CD4-positive, alpha-beta T cell (primary cell): ENCODE results near the gene RBP4. TPM values are rescaled to one million over a fixed set of nuclear protein-coding genes. Genes with fewer than 3 reads are reported as not detected.

Source experiments
- ATAC-seq: fragments of 200-7000 bp; cut with Tn5 transposase; one replicate; pipeline ENCODE4 v1.10.0; 2022; ENCODE audit warnings: mild to moderate bottlenecking; ENCODE audit not compliant: poor library complexity
- CTCF ChIA-PET: fragments of 350-600 bp; sonication (Branson Sonifier 250); formaldehyde crosslinking; loops from one replicate; lab custom pipeline; 2021; ENCODE audit warnings: antibody characterized with exemption, inconsistent platforms; lab: Charles Lee
- POLR2A ChIA-PET: fragments of 350-600 bp; sonication (Branson Sonifier 250); formaldehyde crosslinking; loops from one replicate; lab custom pipeline; 2021; ENCODE audit warnings: antibody characterized with exemption, inconsistent platforms; lab: Charles Lee
- DNase-seq, 14 experiments: peaks; one replicate each; pipeline ENCODE4 v3.0.0-alpha.2; 2013 to 2020; ENCODE audit warnings: mixed read lengths in 2 of 14
- H3K27ac ChIP-seq, 2 donors: one replicate each; pipeline versions ENCODE4 v1.5.1 to v1.7.0; 2013; ENCODE audit warnings: low read length in 2 of 2, low read depth in 1 of 2, mild to moderate bottlenecking in 1 of 2
- H3K27me3 ChIP-seq, 2 experiments: 1 replicate in 1 of 2; 2 replicates in 1 of 2; pipeline versions ENCODE4 v1.6.1 to v1.7.0; 2013; ENCODE audit warnings: low read length in 2 of 2, control low read depth in 1 of 2, mild to moderate bottlenecking in 1 of 2, moderate library complexity in 1 of 2; ENCODE audit not compliant: insufficient read depth in 2 of 2, control insufficient read depth in 1 of 2
- H3K36me3 ChIP-seq: one replicate; pipeline ENCODE4 v1.6.1; 2013; ENCODE audit warnings: low read length, control low read depth; ENCODE audit not compliant: insufficient read depth
- H3K4me1 ChIP-seq: one replicate; pipeline ENCODE4 v1.6.1; 2013; ENCODE audit warnings: low read length, control low read depth; ENCODE audit not compliant: insufficient read depth
- H3K4me3 ChIP-seq: one replicate; pipeline ENCODE4 v1.5.1; 2013; ENCODE audit warnings: mild to moderate bottlenecking, low read length, moderate library complexity
- H3K9me3 ChIP-seq, 2 experiments: 1 replicate in 1 of 2; 2 replicates in 1 of 2; pipeline versions ENCODE4 v1.6.1 to v1.7.0; 2013; ENCODE audit warnings: low read length in 2 of 2, mild to moderate bottlenecking in 2 of 2, control low read depth in 1 of 2, moderate library complexity in 1 of 2; ENCODE audit not compliant: control insufficient read depth in 1 of 2, insufficient read depth in 1 of 2
- H3K27ac Mint-ChIP-seq: one replicate; pipeline ENCODE4 v1.8.0; 2020; ENCODE audit warnings: mixed read lengths
- H3K27me3 Mint-ChIP-seq: one replicate; pipeline ENCODE4 v1.8.0; 2021; ENCODE audit warnings: mixed read lengths
- H3K36me3 Mint-ChIP-seq: one replicate; pipeline ENCODE4 v1.8.0; 2021; ENCODE audit warnings: low read depth, mixed read lengths
- H3K4me1 Mint-ChIP-seq: one replicate; pipeline ENCODE4 v1.8.0; 2021; ENCODE audit warnings: low read depth, mixed read lengths
- H3K4me3 Mint-ChIP-seq: one replicate; pipeline ENCODE4 v1.8.0; 2020; ENCODE audit warnings: mild to moderate bottlenecking, mixed read lengths
- H3K9me3 Mint-ChIP-seq: one replicate; pipeline ENCODE4 v1.8.0; 2020; ENCODE audit warnings: mixed read lengths
- intact Hi-C, 2 experiments: fragments of 100-400 bp; cut with DNase I in 1 of 2; cut with micrococcal nuclease in 1 of 2; formaldehyde crosslinking; loops; one replicate each; pipeline versions ENCODE4 v1.15.1 to v1.9.0; 2023 to 2025; cut with DNase I, micrococcal nuclease
- total RNA-seq, 174 experiments: library from RNA in 2 of 174; stranded (reverse) in 2 of 174; gene quantifications; one replicate each; pipeline ENCODE4 v1.2.3 and lab custom pipeline; 2021 to 2026
- TF ChIP-seq, protein P1 (sequence below): fragments of 200-600 bp; IDR thresholded peaks from one replicate; pipeline ENCODE4 v1.8.0; 2022; ENCODE audit warnings: antibody characterized with exemption, mild to moderate bottlenecking

Gene RBP4
- total RNA-seq, 2 experiments from 2014 or later = not detected

DNA sequence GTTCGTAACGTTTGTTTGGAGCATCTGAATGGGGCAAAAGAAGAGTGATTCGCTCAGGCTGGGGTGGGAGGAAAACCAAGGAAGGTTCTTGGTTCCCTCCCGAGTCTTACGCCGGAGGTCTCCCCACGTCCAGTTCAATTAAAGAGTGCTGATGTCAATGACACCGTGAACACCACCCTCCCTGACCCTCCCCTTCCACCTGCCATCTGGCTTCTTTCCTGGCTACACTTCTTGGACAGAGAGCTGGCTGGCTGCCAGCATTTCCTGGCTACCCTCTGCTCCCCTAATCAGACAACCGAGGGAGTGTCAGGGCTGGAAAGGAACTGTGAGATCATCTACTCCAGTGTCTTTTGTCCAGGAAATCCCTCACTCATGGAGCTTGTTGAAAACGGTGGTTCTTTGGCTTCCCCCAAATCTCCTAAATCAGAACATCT, 58.7 kb downstream of the RBP4 start:
- no peaks in the 10 kb centered on the region for H3K9me3 Mint-ChIP-seq
- DNase-seq (no peak), ATAC-seq (no peak)
- H3K36me3 Mint-ChIP-seq = no peaks in the 10 kb centered on the region
- H3K9me3 ChIP-seq = no peaks in the 10 kb centered on the region
- TF ChIP-seq, protein P1, sequence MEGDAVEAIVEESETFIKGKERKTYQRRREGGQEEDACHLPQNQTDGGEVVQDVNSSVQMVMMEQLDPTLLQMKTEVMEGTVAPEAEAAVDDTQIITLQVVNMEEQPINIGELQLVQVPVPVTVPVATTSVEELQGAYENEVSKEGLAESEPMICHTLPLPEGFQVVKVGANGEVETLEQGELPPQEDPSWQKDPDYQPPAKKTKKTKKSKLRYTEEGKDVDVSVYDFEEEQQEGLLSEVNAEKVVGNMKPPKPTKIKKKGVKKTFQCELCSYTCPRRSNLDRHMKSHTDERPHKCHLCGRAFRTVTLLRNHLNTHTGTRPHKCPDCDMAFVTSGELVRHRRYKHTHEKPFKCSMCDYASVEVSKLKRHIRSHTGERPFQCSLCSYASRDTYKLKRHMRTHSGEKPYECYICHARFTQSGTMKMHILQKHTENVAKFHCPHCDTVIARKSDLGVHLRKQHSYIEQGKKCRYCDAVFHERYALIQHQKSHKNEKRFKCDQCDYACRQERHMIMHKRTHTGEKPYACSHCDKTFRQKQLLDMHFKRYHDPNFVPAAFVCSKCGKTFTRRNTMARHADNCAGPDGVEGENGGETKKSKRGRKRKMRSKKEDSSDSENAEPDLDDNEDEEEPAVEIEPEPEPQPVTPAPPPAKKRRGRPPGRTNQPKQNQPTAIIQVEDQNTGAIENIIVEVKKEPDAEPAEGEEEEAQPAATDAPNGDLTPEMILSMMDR = peak; percentile 7
- peaks cover 23% of the 10 kb centered on the region for H3K27me3 Mint-ChIP-seq
- H3K4me3 Mint-ChIP-seq = no peak overlapping the region
- intact Hi-C loops = no loop called here
- no peak overlapping the region for H3K27ac Mint-ChIP-seq
- ChIA-PET CTCF (no interaction called here), POLR2A (no interaction called here)
- no peak overlapping the region for H3K4me3 ChIP-seq
- no peaks in the 10 kb centered on the region for H3K36me3 ChIP-seq
- no peak overlapping the region for H3K27ac ChIP-seq
- peaks cover 0 to 2% of the 10 kb centered on the region in 2 experiments for H3K27me3 ChIP-seq
- H3K4me1 ChIP-seq = peaks cover 7% of the 10 kb centered on the region
- H3K4me1 Mint-ChIP-seq = no peaks in the 10 kb centered on the region

Other genes with a start within 250 kb of the RBP4 start
- under 1 TPM; 0.14 to 0.27 TPM for gene MYOF, start 118.9 kb downstream of the RBP4 start, total RNA-seq
- under 1 TPM; 0.16 to 0.17 TPM for gene CEP55, start 104.6 kb downstream of the RBP4 start, total RNA-seq
- not detected for gene FFAR4, start 34.6 kb downstream of the RBP4 start, total RNA-seq
- not detected for gene PDE6C, start 11.3 kb upstream of the RBP4 start, total RNA-seq
- 10 to 100 TPM in 1 of 2 experiments, 1 to 10 TPM in 1; 10.0 to 10.3 TPM for gene FRA10AC1, start 101.4 kb upstream of the RBP4 start, total RNA-seq
- not detected for gene LGI1, start 156.7 kb upstream of the RBP4 start, total RNA-seq